ENCODE measurements around the gene EIF4A3. TPM values are rescaled to one million over a fixed set of nuclear protein-coding genes. Genes with fewer than 3 reads are reported as not detected.

The EIF4A3 gene
- total RNA-seq, 2 experiments from 2014 or later = 192 to 197 TPM

- peaks cover 2% of the 10 kb centered on the region for H3K36me3 Mint-ChIP-seq
- DNase-seq = no peak
- no peak overlapping the region for H3K4me3 Mint-ChIP-seq
- no peaks in the 10 kb centered on the region for H3K27me3 Mint-ChIP-seq
- peaks cover 13% of the 10 kb centered on the region for H3K4me1 Mint-ChIP-seq
- H3K27ac Mint-ChIP-seq = no peak overlapping the region
- no peaks in the 10 kb centered on the region for H3K9me3 Mint-ChIP-seq
These were observed 41.2 kb downstream of the EIF4A3 start for GRCh38 chr17:80105762-80106161.

GRCh38 chr17:80104956-80105375 lies 42.0 kb downstream of the EIF4A3 start:
- no peak overlapping the region for H3K27ac Mint-ChIP-seq
- H3K4me1 Mint-ChIP-seq = peaks cover 21% of the 10 kb centered on the region
- no peak overlapping the region for H3K4me3 Mint-ChIP-seq
- no peaks in the 10 kb centered on the region for H3K27me3 Mint-ChIP-seq
- no peaks in the 10 kb centered on the region for H3K9me3 Mint-ChIP-seq
- H3K36me3 Mint-ChIP-seq = peaks cover 2% of the 10 kb centered on the region
- no peak for DNase-seq

GRCh38 chr17:80104321-80104955 lies 42.5 kb downstream of the EIF4A3 start:
- no peaks in the 10 kb centered on the region for H3K27me3 Mint-ChIP-seq
- H3K4me1 Mint-ChIP-seq = peaks cover 25% of the 10 kb centered on the region
- no peaks in the 10 kb centered on the region for H3K9me3 Mint-ChIP-seq
- DNase-seq = no peak
- no peak overlapping the region for H3K27ac Mint-ChIP-seq
- H3K36me3 Mint-ChIP-seq = peaks cover 2% of the 10 kb centered on the region
- no peak overlapping the region for H3K4me3 Mint-ChIP-seq

- H3K36me3 Mint-ChIP-seq = peaks cover 2% of the 10 kb centered on the region
- H3K4me1 Mint-ChIP-seq = peaks cover 26% of the 10 kb centered on the region
- H3K4me3 Mint-ChIP-seq = peak overlapping the region; percentile 37
- no peaks in the 10 kb centered on the region for H3K27me3 Mint-ChIP-seq
- no peak overlapping the region for H3K27ac Mint-ChIP-seq
- no peak for DNase-seq
- no peaks in the 10 kb centered on the region for H3K9me3 Mint-ChIP-seq
These were observed 43.4 kb downstream of the EIF4A3 start for GRCh38 chr17:80103449-80104085.

- no peaks in the 10 kb centered on the region for H3K27me3 Mint-ChIP-seq
- no peak for DNase-seq
- peak overlapping the region; percentile 88 for H3K4me3 Mint-ChIP-seq
- H3K4me1 Mint-ChIP-seq = peaks cover 26% of the 10 kb centered on the region
- H3K9me3 Mint-ChIP-seq = no peaks in the 10 kb centered on the region
- H3K27ac Mint-ChIP-seq = no peak overlapping the region
- H3K36me3 Mint-ChIP-seq = peaks cover 2% of the 10 kb centered on the region
These were observed 44.1 kb downstream of the EIF4A3 start for GRCh38 chr17:80102664-80103448.

GRCh38 chr17:80101946-80102663 lies 44.8 kb downstream of the EIF4A3 start:
- peaks cover 26% of the 10 kb centered on the region for H3K4me1 Mint-ChIP-seq
- no peaks in the 10 kb centered on the region for H3K27me3 Mint-ChIP-seq
- no peaks in the 10 kb centered on the region for H3K9me3 Mint-ChIP-seq
- no peak for DNase-seq
- peaks cover 2% of the 10 kb centered on the region for H3K36me3 Mint-ChIP-seq
- peak overlapping the region; percentile 88 for H3K4me3 Mint-ChIP-seq
- H3K27ac Mint-ChIP-seq = peak overlapping the region; percentile 86

- peak within 1 kb of the TSS; percentile 86 for H3K27ac Mint-ChIP-seq
These were observed 45.6 kb downstream of the EIF4A3 start, which contains the start of gene GAA for GRCh38 chr17:80101011-80101945. Gene GAA, plus strand, starts transcription at chr17:80101581. Its CDS starts 3,006 bp downstream, at chr17:80104587.

GRCh38 chr17:80100035-80100323 lies 46.9 kb downstream of the EIF4A3 start:
- H3K36me3 Mint-ChIP-seq = peaks cover 2% of the 10 kb centered on the region

More at GRCh38 chr17:80101011-80101945, 45.6 kb downstream of the EIF4A3 start, which contains the start of gene GAA:
- Mint-ChIP-seq H3K4me3 (peak within 1 kb of the TSS; percentile 88), H3K4me1 (peaks cover 26% of the 10 kb centered on the region), H3K36me3 (peaks cover 2% of the 10 kb centered on the region), H3K27me3 (no peaks in the 10 kb centered on the region), H3K9me3 (no peaks in the 10 kb centered on the region)
- peak; percentile 93 for DNase-seq

GRCh38 chr17:80099291-80100034 lies 47.5 kb downstream of the EIF4A3 start:
- Mint-ChIP-seq H3K27me3 (no peaks in the 10 kb centered on the region), H3K27ac (no peak overlapping the region), H3K36me3 (peaks cover 2% of the 10 kb centered on the region), H3K9me3 (no peaks in the 10 kb centered on the region), H3K4me1 (peaks cover 26% of the 10 kb centered on the region), H3K4me3 (peak overlapping the region; percentile 2)
- DNase-seq = no peak

More at GRCh38 chr17:80100035-80100323, 46.9 kb downstream of the EIF4A3 start:
- Mint-ChIP-seq H3K4me1 (peaks cover 26% of the 10 kb centered on the region), H3K27ac (no peak overlapping the region), H3K27me3 (no peaks in the 10 kb centered on the region), H3K9me3 (no peaks in the 10 kb centered on the region), H3K4me3 (no peak overlapping the region)
- DNase-seq = no peak

GRCh38 chr17:80097844-80098691 lies 48.9 kb downstream of the EIF4A3 start:
- H3K4me1 Mint-ChIP-seq = peaks cover 23% of the 10 kb centered on the region
- no peaks in the 10 kb centered on the region for H3K9me3 Mint-ChIP-seq
- no peaks in the 10 kb centered on the region for H3K27me3 Mint-ChIP-seq
- H3K27ac Mint-ChIP-seq = no peak overlapping the region
- H3K4me3 Mint-ChIP-seq = no peak overlapping the region
- DNase-seq = no peak
- H3K36me3 Mint-ChIP-seq = no peaks in the 10 kb centered on the region

- Mint-ChIP-seq H3K9me3 (no peaks in the 10 kb centered on the region), H3K4me3 (no peak overlapping the region), H3K27ac (no peak overlapping the region), H3K27me3 (no peaks in the 10 kb centered on the region), H3K4me1 (peaks cover 16% of the 10 kb centered on the region), H3K36me3 (no peaks in the 10 kb centered on the region)
- no peak for DNase-seq
These were observed 49.8 kb downstream of the EIF4A3 start for GRCh38 chr17:80097127-80097621.

GRCh38 chr17:80096561-80097021 lies 50.3 kb downstream of the EIF4A3 start:
- H3K4me1 Mint-ChIP-seq = peaks cover 16% of the 10 kb centered on the region
- H3K27ac Mint-ChIP-seq = no peak overlapping the region
- H3K27me3 Mint-ChIP-seq = no peaks in the 10 kb centered on the region
- no peaks in the 10 kb centered on the region for H3K9me3 Mint-ChIP-seq
- H3K36me3 Mint-ChIP-seq = no peaks in the 10 kb centered on the region
- DNase-seq = no peak
- no peak overlapping the region for H3K4me3 Mint-ChIP-seq
